K562 (cell line): Measurements from ENCODE around the gene TMEM273. TPM values are rescaled to one million over a fixed set of nuclear protein-coding genes. Genes with fewer than 3 reads are reported as not detected.
A peak's percentile ranks its signal among the peaks of the same experiment; 100 is the strongest.

Experiments
- ATAC-seq: fragments of 200-7000 bp; cut with Tn5 transposase; 3 replicates; pipeline ENCODE4 v1.9.1; 2020; ENCODE audit warnings: moderate library complexity
- BruUV-seq: library from RNA; stranded (reverse); fragments of 400-500 nt; replicated peaks from 2 replicates; lab custom pipeline; 2021; lab: Mats Ljungman, UMichigan
- CTCF ChIA-PET: fragments of 300-600 bp; formaldehyde crosslinking; extraction: SDS; loops from one replicate; lab custom pipeline; 2021; ENCODE audit warnings: low intra/inter-chr PET ratio; lab: Yijun Ruan, JAX
- POLR2A ChIA-PET: fragments of 300-600, 350-650 bp; sonication (Branson Sonifier 250); formaldehyde crosslinking; extraction: SDS; loops from one replicate; lab custom pipeline; 2021; ENCODE audit warnings: antibody characterized with exemption, inconsistent platforms; lab: Yijun Ruan, JAX
- DNase-seq, 4 experiments: peaks; one replicate each; pipeline versions ENCODE4 v3.0.0 to v3.0.0-alpha.2; 2011 to 2018; ENCODE audit warnings: low spot score in 3 of 4, mixed read lengths in 3 of 4; ENCODE audit errors: extremely low read depth in 1 of 4
- FAIRE-seq: peaks from 2 replicates; lab custom pipeline; 2011; peaks lifted over from hg19 to GRCh38; lab: Jason Lieb, UNC
- H2AFZ ChIP-seq: 2 replicates; pipeline ENCODE4 v1.6.0; 2011; ENCODE audit warnings: low read depth, low read length, control low read depth, inconsistent platforms
- H3K27ac ChIP-seq: fragments of 200-600 bp; 3 replicates; pipeline ENCODE4 v1.8.0; 2011; ENCODE audit warnings: low read depth, mild to moderate bottlenecking, control low read depth, inconsistent platforms, low read length, moderate library complexity, mixed read lengths; ENCODE audit errors: extremely low read depth
- H3K27me3 ChIP-seq, 2 experiments: fragments of 300-600 bp in 1 of 2; 2 replicates in 1 of 2; 3 replicates in 1 of 2; pipeline versions ENCODE4 v1.6.0 to v1.8.0; 2011; ENCODE audit warnings: inconsistent platforms in 2 of 2, low read length in 2 of 2, mild to moderate bottlenecking in 1 of 2, mixed read lengths in 1 of 2, moderate library complexity in 1 of 2; ENCODE audit not compliant: control insufficient read depth in 2 of 2, insufficient read depth in 2 of 2
- H3K36me3 ChIP-seq: fragments of 300-600 bp; 3 replicates; pipeline ENCODE4 v1.8.0; 2011; ENCODE audit warnings: mild to moderate bottlenecking, low read length, inconsistent platforms; ENCODE audit not compliant: control insufficient read depth, insufficient read depth
- H3K4me1 ChIP-seq, 2 experiments: fragments of 200-600 bp in 1 of 2; replicated peaks in 1 of 2; 2 replicates in 1 of 2; 3 replicates in 1 of 2; pipeline versions ENCODE4 v1.5.1 to v1.8.0; 2011; ENCODE audit warnings: inconsistent platforms in 2 of 2, low read length in 2 of 2, mild to moderate bottlenecking in 1 of 2, mixed read lengths in 1 of 2, moderate library complexity in 1 of 2; ENCODE audit not compliant: control insufficient read depth in 2 of 2, insufficient read depth in 2 of 2
- H3K4me2 ChIP-seq: 2 replicates; pipeline ENCODE4 v1.6.1; 2011; ENCODE audit warnings: low read length, control low read depth, inconsistent platforms, mixed read lengths; ENCODE audit not compliant: insufficient read depth
- H3K4me3 ChIP-seq: fragments of 200-600 bp; sonication (generic), shearing (Covaris generic); 2 replicates; pipeline ENCODE4 v1.5.1; 2016; ENCODE audit warnings: control low read depth, inconsistent platforms
- H3K79me2 ChIP-seq: fragments of 200-600 bp; 3 replicates; pipeline ENCODE4 v1.8.0; 2011; ENCODE audit warnings: low read length, inconsistent platforms; ENCODE audit not compliant: control insufficient read depth, insufficient read depth
- H3K9ac ChIP-seq, 2 experiments: 2 replicates each; pipeline versions ENCODE4 v1.6.0 to v1.6.1; 2011; ENCODE audit warnings: low read depth in 2 of 2, low read length in 2 of 2, control low read depth in 1 of 2, inconsistent platforms in 1 of 2, mild to moderate bottlenecking in 1 of 2, mixed read lengths in 1 of 2; ENCODE audit not compliant: insufficient read depth in 1 of 2
- H3K9me1 ChIP-seq: one replicate; pipeline ENCODE4 v1.6.0; 2011; ENCODE audit warnings: inconsistent platforms, mild to moderate bottlenecking, low read length, moderate library complexity; ENCODE audit not compliant: control insufficient read depth, insufficient read depth
- H3K9me3 ChIP-seq: replicated peaks from 2 replicates; pipeline ENCODE4 v1.5.1; 2011; ENCODE audit warnings: low read depth, low read length, inconsistent platforms; ENCODE audit not compliant: control insufficient read depth, insufficient read depth
- H4K20me1 ChIP-seq: replicated peaks from 2 replicates; pipeline ENCODE4 v1.6.1; 2011; ENCODE audit warnings: low read length, inconsistent platforms, mixed read lengths; ENCODE audit not compliant: control insufficient read depth, insufficient read depth
- ARID1B ChIP-seq: fragments of 450-650 bp; IDR thresholded peaks from 2 replicates; pipeline ENCODE4 v1.6.1; 2016; ENCODE audit warnings: antibody characterized with exemption, mild to moderate bottlenecking, inconsistent platforms
- BCL6 ChIP-seq: fragments of 250-450 bp; sonication (Bioruptor Pico); IDR thresholded peaks from 2 replicates; pipeline ENCODE4 v1.4.0; 2020
- CREB5 ChIP-seq: fragments of 250-450 bp; sonication (Bioruptor Pico); IDR thresholded peaks from 2 replicates; pipeline ENCODE4 v1.5.0; 2020; ENCODE audit warnings: mild to moderate bottlenecking
- E2F4 ChIP-seq: sonication (generic); formaldehyde crosslinking; IDR thresholded peaks from 2 replicates; pipeline ENCODE4 v1.8.0; 2022; ENCODE audit warnings: mild to moderate bottlenecking, low read depth, missing genetic modification reagents
- ERF ChIP-seq: fragments of 450-650 bp; formaldehyde crosslinking; IDR thresholded peaks from 2 replicates; pipeline ENCODE4 v1.4.0; 2020; ENCODE audit warnings: mild to moderate bottlenecking, mixed read lengths
- HMG20A ChIP-seq: fragments of 450-650 bp; formaldehyde crosslinking; conservative IDR thresholded peaks from 2 replicates; pipeline ENCODE4 v1.4.0; 2020; ENCODE audit warnings: mild to moderate bottlenecking, mixed read lengths
- MTA2 ChIP-seq: fragments of 450-650 bp; IDR thresholded peaks from 2 replicates; pipeline ENCODE4 v1.6.1; 2016; ENCODE audit warnings: low read depth
- SFPQ ChIP-seq: fragments of 200-400 bp; formaldehyde crosslinking; IDR thresholded peaks from 2 replicates; pipeline ENCODE4 v1.6.1; 2017; ENCODE audit warnings: mild to moderate bottlenecking, low read depth, low read length, moderate library complexity
- XRCC5 ChIP-seq: fragments of 200-400 bp; formaldehyde crosslinking; IDR thresholded peaks from 2 replicates; pipeline ENCODE4 v1.6.1; 2017; ENCODE audit warnings: low read depth, mild to moderate bottlenecking, low read length
- WGBS: fragments of 100-300 bp; shearing (Covaris generic); methylation state at CpG from one replicate; pipeline ENCODE4 v1.1.6; 2016; ENCODE audit warnings: low coverage, mixed read lengths; ENCODE audit not compliant: insufficient coverage; ENCODE audit errors: missing lambda C conversion rate; 5-methylcytosine and 5-hydroxymethylcytosine counted together
- in situ Hi-C: fragments of 300-500 bp; cut with MboI; formaldehyde crosslinking; loops from 4 replicates; pipeline ENCODE4 v1.15.0; 2018; ENCODE audit warnings: inconsistent platforms, mixed read lengths
- intact Hi-C: fragments of 100-400 bp; cut with micrococcal nuclease; formaldehyde crosslinking; loops from 2 replicates; pipeline ENCODE4 v1.14.2; 2022
- polyA plus RNA-seq, 8 experiments: library from polyadenylated mRNA; depleted of rRNA in 4 of 8; stranded (reverse) in 5 of 8; unstranded in 3 of 8; fragments of >200 nt; fragmentation: Nextera tagmentation in 2 of 8; fragmentation: Illumina TruSeq in 1 of 8; extraction: Ambion mirVana in 2 of 8; extraction: Trizol in 1 of 8; gene quantifications; 2 replicates each; pipeline versions ENCODE4 v1.2.1 to v1.2.3, GENCODE V29; 2011 to 2014; ENCODE audit warnings: inconsistent platforms in 1 of 8, missing spikeins in 1 of 8
- total RNA-seq, 7 experiments: library from RNA; depleted of rRNA in 6 of 7; stranded (reverse); fragments of >200 nt in 6 of 7; fragmentation: Illumina TruSeq in 2 of 7; extraction: Trizol in 2 of 7; gene quantifications; 2 replicates each; pipeline versions ENCODE4 v1.2.1 to v1.2.3, GENCODE V29; 2011 to 2021; ENCODE audit warnings: low replicate concordance in 1 of 7
- TF ChIP-seq, protein P1 (sequence below): IDR thresholded peaks from 2 replicates; pipeline ENCODE4 v1.6.1; 2011; ENCODE audit warnings: borderline replicate concordance, low read depth, mild to moderate bottlenecking, moderate library complexity, low read length; ENCODE audit not compliant: insufficient read depth, poor library complexity, severe bottlenecking

The TMEM273 gene
- total and polyA plus RNA-seq, 9 of the 15 experiments (the other 6 are each of a cell fraction or from before 2014, with no cell fraction given) = 39.2 to 131 (median 95.6) TPM

- intact Hi-C loops = no loop called here
- no peak overlapping the region for H3K4me2 ChIP-seq
- H4K20me1 ChIP-seq = no peaks in the 10 kb centered on the region
- WGBS = 43% methylated on average over 3 of the region's 3 CpGs
- no peaks in the 10 kb centered on the region for H3K27me3 ChIP-seq
- no peak for FAIRE-seq
- CTCF ChIA-PET = no interaction called here
- TF ChIP-seq ERF (CRISPR knock-in tag) (no peak), CREB5 (CRISPR knock-in tag) (no peak), XRCC5 (no peak), BCL6 (CRISPR knock-in tag) (no peak), E2F4 (CRISPR knock-in tag) (no peak), SFPQ (no peak), MTA2 (no peak), ARID1B (no peak), HMG20A (CRISPR knock-in tag) (no peak)
- TF ChIP-seq, protein P1, sequence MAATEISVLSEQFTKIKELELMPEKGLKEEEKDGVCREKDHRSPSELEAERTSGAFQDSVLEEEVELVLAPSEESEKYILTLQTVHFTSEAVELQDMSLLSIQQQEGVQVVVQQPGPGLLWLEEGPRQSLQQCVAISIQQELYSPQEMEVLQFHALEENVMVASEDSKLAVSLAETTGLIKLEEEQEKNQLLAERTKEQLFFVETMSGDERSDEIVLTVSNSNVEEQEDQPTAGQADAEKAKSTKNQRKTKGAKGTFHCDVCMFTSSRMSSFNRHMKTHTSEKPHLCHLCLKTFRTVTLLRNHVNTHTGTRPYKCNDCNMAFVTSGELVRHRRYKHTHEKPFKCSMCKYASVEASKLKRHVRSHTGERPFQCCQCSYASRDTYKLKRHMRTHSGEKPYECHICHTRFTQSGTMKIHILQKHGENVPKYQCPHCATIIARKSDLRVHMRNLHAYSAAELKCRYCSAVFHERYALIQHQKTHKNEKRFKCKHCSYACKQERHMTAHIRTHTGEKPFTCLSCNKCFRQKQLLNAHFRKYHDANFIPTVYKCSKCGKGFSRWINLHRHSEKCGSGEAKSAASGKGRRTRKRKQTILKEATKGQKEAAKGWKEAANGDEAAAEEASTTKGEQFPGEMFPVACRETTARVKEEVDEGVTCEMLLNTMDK = no peak
- H3K9me1 ChIP-seq = no peaks in the 10 kb centered on the region
- in situ Hi-C loops = no loop called here
- POLR2A ChIA-PET = interaction anchor here (0.6 kb wide), 3 partner anchors 8 to 187 kb away, joined by 3 to 4 read pairs (median 3); no protein-coding TSS in a partner anchor
- H3K4me1 ChIP-seq = no peaks in the 10 kb centered on the region; a peak in 1 of 5 replicates
- H3K9me3 ChIP-seq = no peaks in the 10 kb centered on the region; the same call in 1 of the 2 replicates
- no peak overlapping the region for H3K27ac ChIP-seq
- H3K4me3 ChIP-seq = no peak overlapping the region
- no peaks in the 10 kb centered on the region for H3K79me2 ChIP-seq
- no peak overlapping the region for H2AFZ ChIP-seq
- peak in 1 of 4 experiments; percentile 12 for DNase-seq
- no peak overlapping the region for H3K9ac ChIP-seq
- ATAC-seq = no peak
- H3K36me3 ChIP-seq = no peaks in the 10 kb centered on the region
- BruUV-seq = no TSS peak
These were observed 17.0 kb upstream of the TMEM273 start for GRCh38 chr10:49205206-49205605.
